WTC11 (cell line): ENCODE data around the gene ADSL.

Source experiments
- ESRRA ChIP-seq: sonication (generic); formaldehyde crosslinking; IDR thresholded peaks from 2 replicates; pipeline ENCODE4 v1.8.1; 2022; ENCODE audit warnings: mild to moderate bottlenecking, missing genetic modification reagents, borderline replicate concordance
- GTF2I ChIP-seq: fragments of 250-450 bp; sonication (Bioruptor Pico); conservative IDR thresholded peaks from 2 replicates; pipeline ENCODE4 v1.4.0; 2021; ENCODE audit warnings: mild to moderate bottlenecking
- TF ChIP-seq, protein P1 (sequence below): sonication (generic); formaldehyde crosslinking; IDR thresholded peaks from 2 replicates; pipeline ENCODE4 v1.8.1; 2023; ENCODE audit warnings: mild to moderate bottlenecking, moderate library complexity, missing genetic modification reagents

DNA sequence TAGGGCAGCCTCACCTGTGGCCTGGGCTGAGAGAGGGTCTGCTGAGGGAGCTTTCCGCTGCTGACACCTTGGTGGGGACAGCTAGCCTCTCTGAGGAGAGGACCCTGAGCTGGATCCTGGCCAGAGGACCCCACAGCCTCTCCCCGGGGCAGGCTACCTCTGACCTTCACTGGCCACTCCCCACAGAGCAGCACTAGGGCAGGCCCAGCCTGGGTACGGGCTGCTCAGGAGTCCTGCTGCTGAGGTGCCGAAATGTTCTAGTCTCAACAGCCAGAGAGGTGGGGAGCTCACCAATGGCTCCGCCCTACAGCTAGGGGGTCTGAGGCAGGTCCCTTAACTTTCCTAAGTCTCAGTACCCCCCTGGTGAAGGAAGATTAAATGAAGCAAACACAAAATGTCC is 71.6 kb downstream of the ADSL start:
- TF ChIP-seq GTF2I (CRISPR knock-in tag) (no peak), ESRRA (CRISPR knock-in tag) (no peak)
- TF ChIP-seq, protein P1, sequence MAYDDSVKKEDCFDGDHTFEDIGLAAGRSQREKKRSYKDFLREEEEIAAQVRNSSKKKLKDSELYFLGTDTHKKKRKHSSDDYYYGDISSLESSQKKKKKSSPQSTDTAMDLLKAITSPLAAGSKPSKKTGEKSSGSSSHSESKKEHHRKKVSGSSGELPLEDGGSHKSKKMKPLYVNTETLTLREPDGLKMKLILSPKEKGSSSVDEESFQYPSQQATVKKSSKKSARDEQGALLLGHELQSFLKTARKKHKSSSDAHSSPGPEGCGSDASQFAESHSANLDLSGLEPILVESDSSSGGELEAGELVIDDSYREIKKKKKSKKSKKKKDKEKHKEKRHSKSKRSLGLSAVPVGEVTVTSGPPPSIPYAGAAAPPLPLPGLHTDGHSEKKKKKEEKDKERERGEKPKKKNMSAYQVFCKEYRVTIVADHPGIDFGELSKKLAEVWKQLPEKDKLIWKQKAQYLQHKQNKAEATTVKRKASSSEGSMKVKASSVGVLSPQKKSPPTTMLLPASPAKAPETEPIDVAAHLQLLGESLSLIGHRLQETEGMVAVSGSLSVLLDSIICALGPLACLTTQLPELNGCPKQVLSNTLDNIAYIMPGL, result no peak
